K562 (cell line): ENCODE measurements around the gene COL10A1. TPM values are rescaled to one million over a fixed set of nuclear protein-coding genes. Genes with fewer than 3 reads are reported as not detected.

ENCODE experiments used
- ATF4 ChIP-seq: fragments of 450-650 bp; formaldehyde crosslinking; IDR thresholded peaks from 2 replicates; pipeline ENCODE4 v1.4.0; 2022; ENCODE audit warnings: mild to moderate bottlenecking, moderate library complexity
- HIVEP1 ChIP-seq: fragments of 250-450 bp; sonication (Bioruptor Pico); IDR thresholded peaks from 2 replicates; pipeline ENCODE4 v1.4.0; 2020; ENCODE audit warnings: mild to moderate bottlenecking
- HMG20B ChIP-seq: fragments of 250-450 bp; sonication (Bioruptor Pico); IDR thresholded peaks from 2 replicates; pipeline ENCODE4 v1.5.0; 2021; ENCODE audit warnings: mild to moderate bottlenecking
- MGA ChIP-seq: fragments of 450-650 bp; IDR thresholded peaks from 2 replicates; pipeline ENCODE4 v1.6.1; 2016; ENCODE audit warnings: mild to moderate bottlenecking, moderate library complexity
- NKRF ChIP-seq: fragments of 450-650 bp; IDR thresholded peaks from 2 replicates; pipeline ENCODE4 v1.6.1; 2016; ENCODE audit warnings: borderline replicate concordance
- RBM17 ChIP-seq: fragments of 200-400 bp; formaldehyde crosslinking; IDR thresholded peaks from 2 replicates; pipeline ENCODE4 v1.6.1; 2017; ENCODE audit warnings: low read depth, mild to moderate bottlenecking, low read length, borderline replicate concordance
- TBP ChIP-seq: optimal IDR thresholded peaks from 2 replicates; pipeline ENCODE3; 2011; ENCODE audit warnings: low read depth, low read length, improper control_type of control experiment
- U2AF2 ChIP-seq: fragments of 200-400 bp; formaldehyde crosslinking; optimal IDR thresholded peaks from 2 replicates; pipeline ENCODE3; 2017; ENCODE audit warnings: low read depth, mild to moderate bottlenecking, low read length
- ZBTB49 ChIP-seq: sonication (generic); formaldehyde crosslinking; IDR thresholded peaks from 2 replicates; pipeline ENCODE4 v1.8.0; 2022; ENCODE audit warnings: missing genetic modification reagents, mild to moderate bottlenecking, borderline replicate concordance
- ZEB2 ChIP-seq: fragments of 450-650 bp; IDR thresholded peaks from 2 replicates; pipeline ENCODE4 v1.6.1; 2016
- ZNF134 ChIP-seq: fragments of 250-450 bp; sonication (Bioruptor Pico); conservative IDR thresholded peaks from 2 replicates; pipeline ENCODE4 v1.4.0; 2020
- ZNF75A ChIP-seq: fragments of 450-650 bp; formaldehyde crosslinking; IDR thresholded peaks from 2 replicates; pipeline ENCODE4 v1.4.0; 2020; ENCODE audit warnings: mild to moderate bottlenecking
- polyA plus RNA-seq, 8 experiments: library from polyadenylated mRNA; depleted of rRNA in 4 of 8; stranded (reverse) in 5 of 8; unstranded in 3 of 8; fragments of >200 nt; fragmentation: Nextera tagmentation in 2 of 8; fragmentation: Illumina TruSeq in 1 of 8; extraction: Ambion mirVana in 2 of 8; extraction: Trizol in 1 of 8; gene quantifications; 2 replicates each; pipeline versions ENCODE4 v1.2.1 to v1.2.3, GENCODE V29; 2011 to 2014; ENCODE audit warnings: inconsistent platforms in 1 of 8, missing spikeins in 1 of 8
- total RNA-seq, 7 experiments: library from RNA; depleted of rRNA in 6 of 7; stranded (reverse); fragments of >200 nt in 6 of 7; fragmentation: Illumina TruSeq in 2 of 7; extraction: Trizol in 2 of 7; gene quantifications; 2 replicates each; pipeline versions ENCODE4 v1.2.1 to v1.2.3, GENCODE V29; 2011 to 2021; ENCODE audit warnings: low replicate concordance in 1 of 7

COL10A1 gene
- total and polyA plus RNA-seq, 9 of the 15 experiments (the other 6 are each of a cell fraction or from before 2014, with no cell fraction given), result 0.06 to 0.08 TPM; not detected in 7

- TF ChIP-seq TBP (no peak), MGA (peak; percentile 60), ZNF134 (CRISPR knock-in tag) (no peak), ZNF75A (peak; percentile 33; the same call in 1 of the 2 replicates), NKRF (no peak), ZBTB49 (no peak), RBM17 (no peak), HIVEP1 (no peak), HMG20B (CRISPR knock-in tag) (no peak), U2AF2 (no peak), ZEB2 (peak; percentile 55; the same call in 1 of the 2 replicates), ATF4 (CRISPR knock-in tag) (peak; percentile 85)
These were observed 53.6 kb downstream of the COL10A1 start (continued) for GRCh38 chr6:116072368-116072767.
